ENCODE measurements around the gene FNTB. TPM values are rescaled to one million over a fixed set of nuclear protein-coding genes. Genes with fewer than 3 reads are reported as not detected.

Gene FNTB, protein sequence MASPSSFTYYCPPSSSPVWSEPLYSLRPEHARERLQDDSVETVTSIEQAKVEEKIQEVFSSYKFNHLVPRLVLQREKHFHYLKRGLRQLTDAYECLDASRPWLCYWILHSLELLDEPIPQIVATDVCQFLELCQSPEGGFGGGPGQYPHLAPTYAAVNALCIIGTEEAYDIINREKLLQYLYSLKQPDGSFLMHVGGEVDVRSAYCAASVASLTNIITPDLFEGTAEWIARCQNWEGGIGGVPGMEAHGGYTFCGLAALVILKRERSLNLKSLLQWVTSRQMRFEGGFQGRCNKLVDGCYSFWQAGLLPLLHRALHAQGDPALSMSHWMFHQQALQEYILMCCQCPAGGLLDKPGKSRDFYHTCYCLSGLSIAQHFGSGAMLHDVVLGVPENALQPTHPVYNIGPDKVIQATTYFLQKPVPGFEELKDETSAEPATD
- polyA plus RNA-seq (ENCODE audit: insufficient read length) = 22.2 TPM

DNA sequence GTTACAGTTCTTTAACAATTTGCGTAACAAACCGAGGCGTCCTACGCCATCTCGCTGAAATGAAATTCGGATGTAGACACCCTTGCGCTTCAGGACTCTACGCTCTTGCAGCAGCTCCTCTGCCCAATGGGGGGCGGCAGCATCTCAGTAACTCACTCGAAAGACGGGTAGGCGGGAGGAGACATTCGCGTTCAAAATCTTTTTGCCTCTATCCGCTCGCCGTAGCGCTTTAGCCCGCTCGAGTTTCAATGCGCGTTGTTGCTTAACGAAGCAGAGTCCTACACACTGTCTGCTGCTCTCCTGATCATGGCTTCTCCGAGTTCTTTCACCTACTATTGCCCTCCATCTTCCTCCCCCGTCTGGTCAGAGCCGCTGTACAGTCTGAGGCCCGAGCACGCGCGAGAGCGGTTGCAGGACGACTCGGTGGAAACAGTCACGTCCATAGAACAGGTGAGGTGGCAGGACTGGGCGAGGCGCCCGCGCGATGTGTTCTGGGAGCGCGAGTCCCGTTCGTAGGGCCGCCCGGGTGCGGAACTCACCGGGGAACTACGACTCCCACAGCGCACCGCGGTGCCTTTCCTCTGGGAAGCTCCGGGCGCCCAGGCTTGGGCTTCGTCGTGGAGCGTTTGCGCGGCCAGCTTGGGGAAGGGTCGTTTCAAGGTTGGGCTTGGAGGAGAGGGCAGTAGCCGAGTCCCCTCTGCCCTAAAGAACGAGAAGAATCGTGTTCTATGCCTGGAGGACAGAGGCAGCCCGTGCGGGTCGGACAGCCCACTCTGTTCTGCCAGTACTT is at the start of gene FNTB:
Gene FNTB (plus strand): TSS at position 248 of the 790 bp plus-strand sequence. CDS start 59 bp downstream, at position 307.
- DNase-seq (ENCODE audit: low read depth) = peak; percentile 97

DNA sequence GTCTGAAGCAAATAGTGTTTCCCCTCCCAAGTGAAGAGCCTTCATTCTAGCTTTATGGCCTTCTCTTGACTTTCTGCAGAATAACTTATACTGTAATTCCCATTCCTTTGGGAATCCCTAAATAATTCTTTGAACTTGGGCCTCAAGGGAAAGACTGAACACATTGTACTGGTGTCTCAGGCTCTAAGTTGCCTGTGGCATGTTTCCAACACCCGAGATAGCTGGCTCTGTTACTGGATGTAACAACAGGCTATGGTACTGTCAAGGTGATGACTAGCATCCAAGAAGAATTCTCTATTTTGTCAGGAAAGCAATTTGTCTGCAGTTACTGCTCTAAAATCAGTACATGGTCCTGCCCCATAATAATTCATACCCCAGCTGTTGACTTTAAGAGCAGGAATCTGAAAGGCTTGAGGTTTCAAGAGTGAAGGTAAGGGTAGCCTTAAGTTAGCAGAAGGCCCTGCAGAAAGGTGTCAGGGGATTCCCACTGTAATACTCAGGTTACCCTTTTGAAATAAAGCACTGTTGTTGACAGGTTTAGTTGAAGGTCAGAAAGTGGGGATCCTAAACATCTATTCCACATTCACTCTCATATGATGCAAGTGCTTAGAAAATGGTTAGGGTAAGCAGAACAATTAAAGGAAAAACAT is 49.4 kb upstream of the FNTB start:
- DNase-seq (ENCODE audit: low read depth) = no peak

DNA sequence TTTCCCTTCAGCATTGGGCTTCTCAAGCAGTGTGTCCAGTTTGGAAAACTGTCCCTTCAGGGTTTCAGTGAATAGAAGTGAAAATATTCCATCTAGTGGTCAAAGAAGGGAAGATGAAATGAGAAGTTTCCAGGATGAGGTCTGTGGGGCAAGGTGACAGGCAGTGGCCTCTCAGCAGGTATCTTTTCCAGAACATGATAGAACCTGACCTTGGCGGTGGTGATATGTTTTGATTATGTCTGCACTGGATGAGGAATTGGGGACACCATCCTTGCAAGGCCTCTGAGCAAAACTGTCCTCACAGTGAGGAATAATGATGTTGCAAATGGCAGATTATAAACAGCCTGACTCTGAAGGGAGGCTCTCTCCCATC is 48.9 kb upstream of the FNTB start:
- DNase-seq (ENCODE audit: low read depth) = no peak

DNA sequence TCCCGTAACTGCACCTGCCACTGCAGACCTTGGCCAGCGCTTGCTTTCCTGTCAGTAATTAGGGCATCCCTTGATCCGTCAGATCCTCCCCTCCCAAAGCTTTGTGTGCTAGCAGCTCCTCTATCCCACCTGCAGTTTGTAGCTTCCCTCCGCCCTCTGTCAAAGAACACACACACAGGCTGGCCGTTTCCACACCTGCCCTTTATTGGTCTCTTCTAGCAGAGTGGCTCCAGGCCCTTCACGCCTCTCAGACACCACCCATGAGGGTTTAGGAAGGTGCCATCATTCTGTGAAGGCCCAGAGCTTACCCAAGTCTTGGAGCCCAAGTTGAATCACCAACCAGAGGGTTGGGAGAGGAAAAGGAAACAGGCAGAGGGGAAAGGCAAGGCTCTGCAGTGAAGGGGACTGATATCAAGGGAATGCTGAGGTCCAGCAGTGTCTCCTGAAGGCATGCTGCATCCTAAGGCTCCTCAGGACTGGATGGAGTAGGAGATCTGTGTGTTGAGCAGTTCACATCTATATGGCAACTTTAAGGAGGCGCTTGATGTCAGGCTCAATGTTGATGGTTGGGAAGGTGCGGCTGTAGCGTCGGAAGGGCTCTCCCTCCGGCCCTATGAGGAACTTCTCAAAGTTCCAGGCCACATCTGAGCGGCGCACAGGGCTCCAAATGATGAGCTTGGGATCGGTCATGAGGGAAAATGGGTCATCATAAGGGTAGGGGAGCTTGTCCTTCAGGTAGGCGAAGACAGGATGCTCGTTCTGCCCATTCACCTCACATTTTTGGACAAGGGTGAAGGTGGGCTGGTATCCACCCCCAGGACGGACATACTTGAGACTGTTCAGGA is 47.5 kb upstream of the FNTB start:
- no peak for DNase-seq (ENCODE audit: low read depth)

DNA sequence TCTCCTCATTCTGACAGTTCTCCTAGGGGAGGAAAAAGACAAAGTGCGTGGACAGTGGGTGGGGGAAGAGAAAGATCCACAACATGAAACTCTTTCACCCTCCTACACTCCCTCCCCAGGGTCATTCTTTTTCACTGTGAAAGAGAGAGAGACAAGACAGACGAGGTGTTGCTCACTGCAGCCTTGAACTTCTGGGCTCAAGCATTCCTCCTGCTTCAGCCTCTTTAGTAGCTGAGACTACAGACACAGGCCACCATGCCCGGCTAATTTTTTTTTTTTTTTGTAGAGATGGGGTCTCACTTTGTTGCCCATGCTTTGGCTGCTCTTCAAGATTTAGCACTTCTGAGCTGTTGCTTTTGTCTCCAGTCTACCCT is 46.9 kb upstream of the FNTB start:
- no peak for DNase-seq (ENCODE audit: low read depth)

DNA sequence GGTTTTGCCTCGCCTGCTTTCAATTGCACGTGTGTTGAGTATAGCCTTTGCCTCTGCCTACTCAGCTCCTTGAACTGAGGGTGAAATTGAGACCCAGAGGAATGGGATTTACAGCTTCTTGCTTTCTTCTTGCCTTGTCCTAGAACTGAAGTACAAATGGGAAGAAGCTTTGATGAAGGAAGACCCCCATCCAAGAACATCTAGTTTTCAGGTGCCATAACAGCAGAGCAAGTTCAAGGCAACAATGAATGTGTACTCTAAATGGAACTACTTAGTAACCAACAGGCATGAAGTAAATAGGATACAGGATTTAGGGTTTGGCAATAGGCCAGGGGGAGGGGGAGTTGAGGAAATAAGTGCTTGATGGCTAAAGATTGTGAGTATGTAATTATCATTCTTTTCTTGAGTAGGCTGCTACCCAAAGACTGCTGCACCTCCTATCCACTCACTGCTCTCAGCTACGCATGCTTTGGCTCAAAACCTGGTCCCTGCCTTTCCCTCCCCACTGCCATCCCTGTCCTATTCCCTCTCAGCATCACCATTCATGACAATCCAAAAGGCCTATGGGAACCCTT is 46.3 kb upstream of the FNTB start:
- no peak for DNase-seq (ENCODE audit: low read depth)

DNA sequence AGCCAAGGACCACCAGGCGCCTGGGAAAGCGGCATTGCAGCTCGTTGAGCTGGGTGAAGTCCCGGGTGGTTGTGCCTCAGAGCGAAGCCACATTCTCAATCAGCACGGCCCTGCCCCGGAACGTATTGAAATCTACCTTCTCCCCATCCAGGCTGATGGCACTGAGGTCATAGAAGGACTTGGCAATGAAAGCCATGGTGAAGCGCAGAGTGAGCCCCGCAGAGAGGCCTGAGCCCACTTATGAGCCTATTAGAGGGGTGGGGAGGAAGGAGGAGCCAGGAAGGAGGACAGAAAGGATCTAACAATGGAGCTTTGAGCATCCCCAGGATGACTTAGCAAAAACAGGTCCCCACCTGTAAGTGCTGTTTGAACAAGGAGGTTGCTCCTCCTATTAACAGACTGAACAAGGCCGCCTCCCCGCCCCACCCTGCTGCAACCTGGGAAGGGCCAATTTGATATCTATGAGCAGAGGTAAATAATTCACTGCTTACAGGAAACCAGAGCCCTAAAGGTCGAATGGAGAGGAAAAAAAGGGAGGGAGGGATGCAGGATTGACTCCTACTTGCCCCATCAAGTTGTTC is 44.1 kb upstream of the FNTB start, which contains the start of gene GPX2:
Gene GPX2 (minus strand): TSS at position 215 of the 581 bp plus-strand sequence. CDS start 19 bp downstream, at position 196.
- no peak for DNase-seq (ENCODE audit: low read depth)

DNA sequence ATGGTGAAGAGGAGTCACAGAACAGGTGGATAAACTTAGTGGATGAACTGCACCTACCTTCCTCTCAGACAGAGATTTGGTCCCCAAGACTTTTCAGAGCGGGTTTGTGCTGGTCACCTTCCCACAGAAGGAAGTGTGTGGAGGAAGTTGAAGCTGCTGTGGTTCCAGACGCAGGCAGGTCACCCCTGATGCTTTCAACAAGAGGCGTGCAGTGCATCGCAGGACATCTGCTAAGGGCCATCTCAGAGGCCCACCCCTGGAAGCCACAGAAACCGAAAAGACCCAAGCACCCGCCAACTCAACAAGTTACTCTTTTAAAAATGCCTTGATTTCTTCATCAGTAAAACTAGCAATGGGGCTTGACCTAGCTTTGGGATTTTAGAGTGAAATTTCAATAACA is 43.1 kb upstream of the FNTB start:
- no peak for DNase-seq (ENCODE audit: low read depth)

DNA sequence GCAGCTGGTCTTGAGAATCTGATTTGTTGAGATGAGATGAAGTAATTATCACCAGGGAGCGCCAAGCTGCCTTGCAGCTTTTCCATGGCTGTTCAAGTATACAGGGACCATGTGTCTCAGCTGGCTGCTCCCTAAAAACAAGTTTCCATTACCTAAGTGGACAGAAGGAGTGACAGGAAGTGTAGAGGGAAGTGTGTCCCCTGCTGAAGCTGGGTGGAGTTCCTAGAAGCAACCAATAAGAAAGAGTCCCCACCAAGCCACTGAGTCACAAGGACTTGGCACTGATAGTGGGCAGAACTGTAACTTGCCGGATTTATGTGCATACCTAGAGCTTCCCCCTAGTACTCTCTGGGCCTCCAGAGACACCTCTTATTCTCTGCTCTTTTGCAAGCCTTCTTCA is 42.7 kb upstream of the FNTB start:
- no peak for DNase-seq (ENCODE audit: low read depth)

DNA sequence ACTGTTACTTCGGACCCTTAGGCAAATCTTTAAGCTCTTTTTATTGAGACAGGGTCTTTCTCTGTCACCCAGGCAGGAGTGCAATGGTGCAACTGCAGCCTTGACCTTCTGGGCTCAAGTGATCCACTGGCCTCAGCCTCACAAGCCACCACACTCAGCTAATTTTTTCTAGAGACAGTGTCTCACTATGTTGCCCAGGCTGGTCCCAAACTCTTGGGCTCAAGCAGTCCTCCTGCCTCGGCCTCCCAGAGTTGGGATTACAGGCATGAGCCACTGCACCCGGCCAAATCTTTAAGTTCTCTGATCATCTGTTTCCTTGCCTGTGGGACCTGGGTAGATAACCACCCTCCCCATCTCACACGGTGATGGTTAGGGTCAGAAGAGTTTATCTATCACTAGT is 41.8 kb upstream of the FNTB start:
- DNase-seq (ENCODE audit: low read depth) = no peak

DNA sequence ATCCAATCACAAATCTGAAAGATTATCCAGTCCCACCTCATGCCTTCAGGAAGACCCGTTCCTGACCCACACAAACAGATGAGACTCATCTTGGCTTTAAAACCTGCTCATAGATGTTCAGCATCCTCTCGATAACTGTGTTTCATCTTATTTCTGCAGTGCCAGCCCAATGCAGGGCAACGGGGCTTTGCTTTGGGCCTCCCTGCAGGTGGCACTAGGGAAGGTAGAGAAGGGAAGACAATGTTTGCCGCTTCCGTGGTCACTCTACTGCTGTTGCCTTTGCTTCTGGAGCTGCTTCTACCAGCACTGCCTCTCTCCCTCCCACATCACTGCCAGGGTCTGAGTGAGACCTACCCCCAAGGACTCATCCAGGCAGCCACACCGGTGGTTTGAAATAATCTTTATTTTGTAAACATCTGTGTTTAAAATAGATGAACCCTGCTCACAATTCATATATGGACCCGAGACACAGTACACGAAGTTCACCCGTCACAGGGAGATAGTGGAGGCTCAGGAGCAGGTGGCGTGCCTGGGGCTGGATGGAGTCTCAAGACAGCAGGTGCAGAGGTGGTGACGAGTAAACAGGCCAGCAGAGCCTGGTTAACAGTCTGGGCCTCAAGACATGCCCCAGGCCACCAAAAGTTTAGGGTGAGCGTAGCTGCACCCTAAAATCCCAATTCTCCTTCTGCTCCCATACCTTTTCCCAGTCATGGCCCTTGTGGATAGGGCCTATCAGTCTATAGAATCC is 41.1 kb upstream of the FNTB start:
- no peak for DNase-seq (ENCODE audit: low read depth)

DNA sequence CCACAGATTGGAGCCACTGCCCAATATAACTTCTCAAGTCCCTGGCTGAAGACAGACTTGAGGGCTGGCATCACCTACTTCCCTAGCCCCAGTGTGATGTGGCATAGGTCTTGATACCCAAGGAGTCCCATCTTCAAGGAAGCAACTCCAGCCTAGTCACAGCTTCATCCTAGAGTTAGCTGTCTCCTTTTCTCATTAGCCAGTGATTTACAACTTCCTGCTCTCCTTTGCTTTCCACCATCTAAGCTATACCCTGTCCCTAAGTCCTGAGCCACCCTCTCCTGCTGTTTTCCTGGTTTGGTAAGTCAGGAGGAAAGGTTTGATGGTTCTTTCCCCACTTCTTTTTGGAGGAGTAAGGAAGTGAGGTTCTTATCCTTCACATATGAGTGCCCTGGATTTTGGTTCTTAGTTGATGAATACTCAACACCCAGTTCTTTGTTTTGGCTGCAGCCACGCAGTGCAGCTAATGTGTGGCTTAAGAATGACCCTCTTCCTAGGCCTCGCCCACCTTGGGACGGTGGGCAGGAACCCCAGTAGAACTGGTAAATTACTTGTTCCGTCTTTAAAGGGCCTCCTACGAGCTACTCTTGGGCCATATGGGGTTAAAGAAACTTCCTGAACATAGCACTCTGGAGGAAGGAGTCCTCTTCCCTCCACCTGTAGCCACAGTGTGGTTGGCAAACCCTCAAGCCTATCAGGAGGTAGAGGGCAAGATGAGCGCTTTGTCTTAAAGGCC is 40.2 kb upstream of the FNTB start:
- DNase-seq (ENCODE audit: low read depth) = no peak

DNA sequence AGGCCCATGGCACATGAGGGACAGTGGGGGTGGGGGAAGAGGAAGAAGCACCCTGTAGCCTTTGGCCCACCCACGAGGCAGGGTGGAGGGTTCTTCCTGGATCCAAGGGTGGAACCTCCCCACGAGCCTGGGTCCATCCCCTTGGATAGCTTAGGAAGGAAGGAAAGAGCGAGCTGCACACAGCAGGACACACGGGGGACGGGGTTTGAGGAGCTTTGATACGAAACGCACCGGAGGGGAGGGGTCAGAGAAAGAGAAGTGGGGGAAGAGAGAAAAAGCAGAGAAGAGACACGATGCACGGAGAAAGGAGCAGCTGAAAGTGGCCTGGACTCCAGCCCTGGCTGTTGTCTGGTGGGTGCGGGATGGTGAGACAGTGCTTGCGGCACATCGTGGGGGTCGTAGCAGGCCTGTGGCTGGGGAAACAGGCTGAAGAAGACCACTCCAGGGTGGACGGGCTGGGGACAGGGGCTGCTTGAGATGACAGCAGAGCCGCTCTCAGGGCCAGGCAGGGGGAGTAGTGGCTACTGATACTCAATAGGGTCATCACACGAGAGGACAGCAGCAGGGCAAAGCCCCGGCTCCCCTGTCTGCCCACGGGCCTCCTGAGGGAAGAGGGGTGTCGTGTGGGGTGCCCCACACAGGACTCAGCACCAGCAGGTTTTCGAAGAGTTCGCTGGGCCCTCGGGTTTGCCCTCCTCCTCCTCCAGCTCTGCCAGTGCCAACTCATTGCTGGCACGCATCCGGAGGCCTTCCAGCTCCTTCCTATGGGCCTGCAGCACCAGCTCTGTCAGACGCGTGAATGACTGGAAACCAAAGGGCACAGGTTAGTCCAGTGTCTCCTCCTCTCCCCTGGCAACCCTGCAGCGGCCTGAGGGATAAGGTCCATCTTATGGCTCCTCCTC is 38.7 kb upstream of the FNTB start:
- DNase-seq (ENCODE audit: low read depth) = no peak

DNA sequence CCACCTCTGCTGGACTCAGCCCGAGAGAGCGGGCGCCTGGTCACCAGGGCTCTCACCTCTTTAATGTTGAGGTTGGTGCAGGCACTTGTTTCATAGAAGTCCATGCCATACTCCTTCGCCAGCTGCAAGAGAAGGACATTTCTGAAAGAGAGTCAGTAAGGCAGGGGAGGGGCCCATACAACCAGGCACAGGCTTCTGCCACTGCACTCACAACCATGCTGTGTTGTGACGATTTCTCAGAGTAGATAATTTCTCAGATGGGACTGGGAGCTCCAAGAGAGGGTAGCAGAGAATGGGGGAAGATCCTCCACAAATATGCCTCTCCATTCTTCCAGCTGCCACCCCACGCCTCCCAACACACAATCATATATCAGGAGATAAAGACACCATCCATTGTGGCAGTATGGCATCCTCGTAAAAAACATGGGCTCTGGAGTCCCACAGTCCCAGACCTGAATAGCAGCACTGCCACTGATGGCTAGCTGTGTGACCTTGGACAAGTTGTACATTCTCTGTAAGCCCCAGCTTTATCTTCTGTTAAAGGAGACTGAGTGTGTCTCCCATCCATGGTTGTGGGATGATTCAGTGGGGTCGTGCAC is 38.0 kb upstream of the FNTB start:
- no peak for DNase-seq (ENCODE audit: low read depth)

DNA sequence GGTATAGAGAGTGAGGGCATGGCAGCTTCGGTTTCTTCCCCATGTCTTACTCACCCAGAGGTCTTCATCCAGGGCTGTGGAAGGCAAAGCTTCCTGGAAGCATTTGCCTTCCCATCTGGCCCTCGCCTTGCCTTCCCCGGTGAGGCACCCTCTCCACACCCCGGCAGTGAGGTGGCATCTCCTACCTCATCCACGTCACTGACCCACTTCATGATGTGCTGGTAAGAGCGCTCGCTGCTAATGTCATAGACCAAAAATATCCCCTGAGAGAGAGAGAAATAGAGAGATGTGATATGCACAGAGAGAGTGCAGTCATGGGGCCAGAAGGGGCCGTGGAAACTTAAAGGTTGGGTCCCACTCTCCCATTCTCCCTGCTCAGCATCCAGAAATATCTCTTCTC is 35.8 kb upstream of the FNTB start:
- DNase-seq (ENCODE audit: low read depth) = no peak

DNA sequence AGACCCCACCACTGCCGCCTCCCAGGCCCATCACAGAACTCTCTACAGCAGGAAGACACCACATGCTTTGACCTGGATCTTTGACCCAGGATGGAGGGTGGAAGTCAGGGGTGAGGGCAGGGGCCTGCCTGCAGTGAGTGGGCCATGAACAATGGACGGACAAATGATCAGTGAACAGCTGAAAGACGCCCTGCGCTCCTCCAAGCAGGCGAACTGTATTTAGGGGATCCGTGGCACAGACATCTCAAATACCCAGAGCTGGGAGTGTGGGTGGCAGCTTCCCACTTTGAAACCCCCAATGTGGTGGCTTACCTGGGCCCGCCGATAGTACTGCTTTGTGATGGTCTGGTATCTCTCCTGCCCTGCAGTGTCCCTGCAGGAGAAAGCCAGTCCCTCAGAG is 35.4 kb upstream of the FNTB start:
- DNase-seq (ENCODE audit: low read depth) = no peak

DNA sequence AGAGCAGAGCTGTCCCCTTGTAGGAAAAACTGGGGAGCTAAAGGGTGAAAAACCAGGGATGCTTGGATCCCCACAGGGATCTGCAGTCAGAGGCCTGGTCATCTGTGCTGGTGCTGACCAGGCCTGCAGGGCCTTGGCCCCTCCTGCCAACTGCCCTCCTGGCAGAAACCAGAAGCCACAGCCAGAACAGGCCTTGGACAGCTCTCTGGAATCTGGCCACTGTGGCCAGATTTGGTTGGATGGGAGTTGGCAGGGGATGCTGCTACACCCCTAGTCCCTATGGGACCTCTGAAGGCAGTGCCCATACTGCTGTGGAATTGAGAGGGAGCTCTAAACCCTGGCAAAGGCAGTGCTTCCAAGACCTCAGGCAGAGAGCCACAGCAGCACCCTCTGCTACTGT is 35.0 kb upstream of the FNTB start:
- DNase-seq (ENCODE audit: low read depth) = no peak

Measured in forelimb muscle (tissue), 1 donor.